ENCODE results near the gene SLC22A2.

Gene SLC22A2

DNA sequence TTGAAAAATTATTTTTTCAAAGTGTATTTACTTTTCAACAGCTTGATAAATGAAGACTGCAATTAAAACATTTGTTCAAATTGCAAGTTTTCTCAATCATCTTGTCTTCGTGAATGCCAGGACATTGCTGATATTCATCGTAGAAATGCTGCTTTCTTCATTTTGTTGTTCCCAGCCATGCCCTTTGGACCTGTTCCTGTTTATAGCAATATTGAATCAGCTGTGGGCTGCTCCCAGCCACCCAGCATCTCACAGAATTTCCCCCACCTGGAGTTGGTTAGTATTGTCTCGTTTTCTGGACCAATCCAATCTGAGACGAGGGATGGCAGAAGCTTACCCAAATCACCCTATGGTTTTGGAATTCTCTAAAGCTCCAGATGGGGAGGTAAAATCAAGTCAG is 40.8 kb downstream of the SLC22A2 start:
- no peak for FAIRE-seq
- no peak for DNase-seq (ENCODE audit: low spot score)

DNA sequence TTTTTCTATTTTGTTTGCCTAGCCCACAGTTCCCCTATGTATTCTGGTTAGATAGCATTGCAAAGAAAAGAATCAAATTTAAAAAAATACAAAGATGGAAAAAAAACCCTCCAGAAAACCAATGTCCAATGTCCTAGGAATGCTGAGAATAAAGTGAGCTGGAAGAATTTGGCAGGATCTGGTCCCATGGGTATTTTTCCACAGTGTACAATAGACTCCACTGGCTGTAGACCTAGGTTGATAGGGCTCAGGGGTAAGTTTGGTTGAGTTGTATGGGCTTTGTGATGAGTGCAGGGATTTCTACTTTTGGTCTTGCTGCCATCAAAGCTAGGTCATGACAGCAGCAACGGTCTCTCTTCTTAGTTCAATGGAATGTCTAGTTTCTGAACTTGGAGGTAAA is 41.5 kb downstream of the SLC22A2 start:
- no peak for FAIRE-seq
- no peak for DNase-seq (ENCODE audit: low spot score)

DNA sequence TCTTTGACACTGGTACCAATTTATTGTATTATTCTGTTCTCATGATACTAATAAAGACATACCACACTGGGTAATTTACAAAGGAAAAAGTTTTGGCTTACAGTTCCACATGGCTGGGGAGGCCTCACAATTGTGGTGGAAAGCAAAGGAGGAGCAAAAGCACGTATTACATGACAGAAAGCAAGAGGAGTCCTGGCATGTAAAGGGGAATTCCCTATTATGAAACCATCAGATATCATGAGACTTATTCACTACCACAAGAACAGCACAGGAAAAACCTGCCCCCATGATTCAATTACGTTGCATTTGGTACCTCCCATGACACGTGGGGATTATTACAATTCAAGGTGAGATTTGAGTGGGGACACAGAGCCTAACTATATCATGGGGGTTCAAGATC is 43.4 kb downstream of the SLC22A2 start:
- DNase-seq (ENCODE audit: low spot score) (no peak), FAIRE-seq (no peak)

DNA sequence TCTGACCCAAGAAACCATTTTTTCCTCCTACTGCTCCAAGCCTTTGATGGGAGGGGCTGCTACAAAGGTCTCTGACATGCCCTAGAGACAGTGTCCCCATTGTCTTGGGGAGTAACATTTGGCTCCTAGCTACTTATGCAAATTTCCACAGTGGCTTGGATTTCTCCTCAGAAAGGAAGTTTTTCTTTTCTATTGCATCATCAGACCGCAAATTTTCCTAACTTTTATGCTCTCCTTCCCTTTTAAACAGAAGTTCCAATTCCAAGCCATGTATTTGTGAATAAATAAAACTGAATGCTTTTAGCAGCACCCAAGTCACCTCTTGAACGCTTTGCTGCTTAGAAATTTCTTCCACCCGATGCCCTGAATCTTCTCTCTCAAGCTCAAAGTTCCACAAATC is 51.0 kb downstream of the SLC22A2 start:
- FAIRE-seq = no peak
- DNase-seq (ENCODE audit: low spot score) = no peak

DNA sequence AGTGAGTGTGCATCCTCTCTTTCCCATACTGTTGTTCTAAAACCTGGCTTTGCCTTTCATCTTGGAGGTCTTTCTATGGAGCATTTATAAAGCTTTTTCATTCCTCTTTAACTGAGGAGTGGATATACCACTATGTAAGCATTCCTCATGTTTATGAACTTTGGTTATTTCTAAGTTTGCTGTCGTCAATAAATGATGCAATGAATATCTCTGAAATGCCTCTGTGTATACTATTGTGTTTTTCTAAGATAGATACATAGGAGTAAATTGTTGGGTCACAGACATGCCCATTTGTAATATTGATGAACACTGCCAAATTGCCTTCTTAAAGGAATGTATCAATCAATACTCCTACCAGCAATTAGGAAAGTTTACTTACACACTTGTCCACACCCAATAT is 53.9 kb downstream of the SLC22A2 start:
- FAIRE-seq = no peak
- DNase-seq (ENCODE audit: low spot score) = no peak

DNA sequence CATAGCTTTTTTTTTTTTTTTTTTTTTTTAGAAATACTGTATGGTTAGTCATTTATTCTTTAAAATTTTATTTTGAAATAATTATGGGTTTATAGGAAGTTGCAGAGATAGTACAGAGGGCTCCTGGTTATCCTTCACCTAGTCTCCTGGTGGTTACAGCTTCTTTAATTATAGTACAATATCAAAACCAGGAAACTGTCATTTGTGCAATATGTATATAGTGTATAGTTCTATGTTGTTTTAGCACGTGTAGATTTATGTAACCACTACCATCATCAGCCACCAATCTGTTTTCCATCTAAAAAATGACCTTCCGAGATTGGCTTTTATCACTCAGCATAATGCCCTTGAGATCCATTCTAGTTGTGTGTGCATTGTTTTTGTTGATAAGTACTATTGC is 54.7 kb downstream of the SLC22A2 start:
- FAIRE-seq (no peak), DNase-seq (ENCODE audit: low spot score) (no peak)

DNA sequence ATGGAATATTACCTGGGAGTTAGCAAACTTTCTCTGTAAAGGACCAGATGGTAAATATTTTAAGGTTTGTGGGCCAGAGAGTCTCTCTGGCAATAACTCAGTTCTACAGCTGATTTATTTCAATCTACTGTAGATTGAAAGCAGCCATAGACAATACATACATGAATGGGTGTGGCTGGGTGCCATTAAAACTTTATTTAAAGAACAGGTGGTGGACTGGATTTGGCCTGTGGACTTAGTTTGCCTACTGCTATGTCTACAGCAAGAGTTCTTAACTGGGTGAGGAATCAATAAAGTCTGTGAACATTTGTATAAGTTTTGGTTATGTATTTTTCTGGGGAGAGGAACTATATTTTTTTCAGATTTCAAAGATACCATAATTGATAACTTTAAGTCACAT is 55.1 kb downstream of the SLC22A2 start:
- no peak for FAIRE-seq
- DNase-seq (ENCODE audit: low spot score) = no peak

DNA sequence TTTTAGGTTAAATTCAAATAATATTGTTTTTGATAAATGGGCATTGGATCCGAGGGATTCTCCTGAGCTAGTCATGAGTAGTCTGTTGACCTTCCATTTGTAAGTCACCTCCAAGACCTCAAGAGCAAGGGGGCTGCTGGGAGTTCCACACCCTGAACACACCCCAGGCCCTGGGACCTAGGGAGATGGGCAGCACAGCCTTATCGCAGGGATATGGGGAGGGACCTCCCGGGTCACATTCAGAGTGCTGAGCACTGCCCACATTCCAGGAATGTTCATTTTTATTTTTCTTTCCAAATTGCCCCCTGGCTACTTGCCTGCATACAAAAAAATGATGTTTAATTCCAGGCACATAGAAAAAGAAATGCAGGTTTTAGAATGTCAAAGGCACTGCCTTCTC is 55.5 kb downstream of the SLC22A2 start:
- no peak for DNase-seq (ENCODE audit: low spot score)
- FAIRE-seq = no peak

DNA sequence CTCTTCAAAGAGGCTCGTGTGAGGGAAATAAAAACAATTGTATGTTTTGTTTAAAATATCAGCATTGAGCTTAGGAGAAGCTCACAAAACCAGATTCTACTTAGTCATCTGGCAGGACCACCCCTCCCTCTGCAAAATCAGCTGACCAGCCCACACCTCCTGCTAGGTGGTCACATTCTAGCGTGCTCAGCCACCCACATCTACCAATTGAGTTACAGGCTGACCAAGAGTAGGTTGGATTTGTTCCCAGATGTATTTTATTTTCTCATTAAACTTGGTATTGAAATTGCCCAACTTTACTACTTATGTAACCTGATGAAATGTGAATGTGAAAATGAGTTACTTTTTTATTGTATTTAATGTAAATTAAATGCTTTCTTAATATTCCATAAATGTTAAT is 56.2 kb downstream of the SLC22A2 start:
- no peak for FAIRE-seq
- no peak for DNase-seq (ENCODE audit: low spot score)

DNA sequence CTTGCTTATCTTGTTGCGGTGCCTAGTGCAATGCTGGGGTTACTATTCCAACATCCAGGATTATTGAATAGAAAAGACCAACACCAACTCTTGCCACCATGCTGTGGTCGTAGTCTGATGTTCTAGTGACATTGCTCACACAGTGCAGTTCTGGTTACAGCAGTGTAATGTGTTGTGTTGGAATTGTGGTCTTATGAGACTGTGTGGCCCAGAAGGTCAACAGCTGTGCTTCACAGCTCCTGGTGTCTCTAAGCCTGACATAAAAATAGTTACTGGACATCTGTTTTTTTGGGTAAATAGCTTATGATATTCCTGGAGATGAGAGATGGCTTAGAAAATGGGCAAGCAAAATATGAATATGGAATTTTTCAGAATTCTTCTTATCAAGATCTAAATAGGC is 57.6 kb downstream of the SLC22A2 start:
- DNase-seq (ENCODE audit: low spot score) (no peak), FAIRE-seq (no peak)

DNA sequence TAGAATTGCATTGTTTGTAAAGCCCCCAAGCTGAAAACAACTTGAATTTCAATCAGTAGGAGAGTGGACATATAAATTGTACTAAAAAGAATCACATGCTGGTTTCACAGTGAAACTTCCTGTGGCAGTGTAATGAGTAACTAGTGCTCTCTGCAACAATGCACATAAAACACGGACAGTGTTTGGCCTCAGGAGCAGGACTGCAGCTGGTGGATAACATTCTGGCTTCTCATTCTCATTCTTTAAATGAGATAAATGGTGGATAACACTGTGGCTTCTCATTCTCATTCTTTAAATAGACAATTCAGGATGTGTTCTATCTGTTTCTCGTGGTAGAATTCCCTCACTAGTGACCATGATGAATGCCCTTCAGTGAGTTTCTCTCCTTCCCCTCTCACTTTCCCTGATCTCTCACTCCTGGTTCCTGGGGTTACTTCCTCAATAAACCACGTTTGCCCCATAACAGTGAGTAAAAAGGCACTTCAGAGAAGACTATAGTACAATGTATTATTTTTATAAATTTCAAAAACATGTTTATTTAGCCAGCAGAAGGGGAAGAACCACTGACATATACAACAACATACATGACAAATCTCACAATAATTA is 59.9 kb downstream of the SLC22A2 start:
- no peak for DNase-seq (ENCODE audit: low spot score)
- FAIRE-seq = no peak

DNA sequence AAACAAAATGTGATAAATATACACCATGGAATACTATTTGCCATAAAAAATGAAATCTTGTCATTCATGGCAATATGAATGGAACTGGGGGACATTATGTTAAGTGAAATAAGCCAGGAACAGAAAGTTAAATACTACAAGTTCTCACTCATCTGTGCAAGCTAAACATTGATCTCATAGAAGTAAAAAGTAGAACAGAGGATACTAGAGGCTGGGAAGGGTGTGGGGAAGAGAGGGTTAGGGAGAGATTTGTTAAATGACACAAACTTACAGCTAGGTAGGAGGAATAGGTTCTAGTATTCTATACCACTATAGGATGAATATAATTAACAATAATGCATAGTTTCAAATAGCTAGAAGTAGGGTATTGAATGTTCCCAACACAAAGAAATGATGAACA is 61.0 kb downstream of the SLC22A2 start:
- no peak for FAIRE-seq
- no peak for DNase-seq (ENCODE audit: low spot score)

DNA sequence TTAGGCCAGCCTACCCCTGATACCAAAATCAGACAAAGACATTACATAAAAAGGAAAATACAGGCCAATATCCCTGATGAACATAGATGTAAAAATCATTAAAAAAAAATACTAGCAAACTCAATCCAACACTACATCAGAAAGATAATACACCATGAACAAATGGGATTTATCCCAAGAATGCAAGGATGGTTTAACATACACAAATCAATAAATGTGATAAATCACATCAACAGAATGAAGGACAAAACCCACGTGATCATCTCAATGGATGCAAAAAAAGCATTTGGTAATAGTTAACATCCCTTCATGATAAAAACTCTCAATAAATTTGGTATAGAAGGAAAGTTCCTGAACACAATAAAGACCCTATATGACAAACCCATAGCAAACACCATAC is 63.8 kb downstream of the SLC22A2 start:
- DNase-seq (ENCODE audit: low spot score) (no peak), FAIRE-seq (no peak)

DNA sequence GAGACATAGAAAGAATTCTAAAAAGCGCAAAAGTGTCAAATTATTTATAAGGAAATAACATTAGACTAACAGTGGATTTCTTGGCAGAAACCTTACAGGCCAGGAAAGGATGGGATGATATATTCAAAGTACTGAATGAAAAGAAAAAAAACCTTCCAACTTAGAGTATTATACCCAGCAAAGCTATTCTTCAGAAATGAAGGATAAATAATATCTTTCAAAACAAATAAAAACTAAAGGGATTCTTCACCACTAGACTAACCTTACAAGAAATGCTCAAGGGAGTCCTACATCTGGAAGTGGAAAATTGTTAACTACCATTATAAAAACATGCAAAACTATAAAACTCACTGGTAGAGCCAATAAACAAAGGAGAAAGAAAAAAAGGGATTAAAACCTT is 65.8 kb downstream of the SLC22A2 start:
- DNase-seq (ENCODE audit: low spot score) (no peak), FAIRE-seq (no peak)

DNA sequence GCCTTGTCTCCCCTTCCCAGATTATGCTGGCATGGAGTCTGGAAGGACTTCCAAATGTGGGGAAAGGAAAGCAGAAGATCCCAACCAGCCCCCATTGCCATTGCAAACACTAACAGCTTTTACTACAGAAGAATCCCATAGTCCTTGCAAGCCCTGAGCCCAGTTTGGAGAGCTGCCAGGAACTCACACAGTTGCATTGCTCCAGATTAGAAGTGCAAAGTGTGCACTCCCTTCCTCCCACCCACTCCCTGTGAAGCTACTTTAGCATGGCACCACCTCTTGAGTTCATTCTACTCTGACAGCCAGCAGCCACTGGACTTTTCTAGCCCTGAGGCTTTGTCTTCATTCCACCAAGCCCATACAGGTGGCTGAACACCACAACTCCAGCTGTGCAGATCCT is 67.6 kb downstream of the SLC22A2 start:
- FAIRE-seq (no peak), DNase-seq (ENCODE audit: low spot score) (no peak)

DNA sequence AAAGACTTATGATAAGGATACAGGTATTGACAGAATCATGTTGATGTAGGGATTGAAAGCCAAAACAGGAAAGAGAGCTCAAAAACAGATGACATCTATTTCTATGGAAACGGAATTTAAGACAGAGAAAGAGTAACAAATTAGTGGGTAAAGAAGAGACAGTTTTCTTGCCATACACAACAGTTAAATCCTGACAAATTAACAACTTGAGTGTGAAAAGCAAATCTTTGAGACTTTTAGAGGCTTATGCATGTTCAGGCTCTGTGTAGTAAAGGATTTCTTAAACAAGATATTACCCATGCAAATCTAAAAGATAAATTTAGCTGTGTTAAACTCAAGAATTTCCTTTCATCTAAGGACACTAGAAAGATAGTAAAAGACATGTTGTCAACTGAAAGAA is 68.5 kb downstream of the SLC22A2 start:
- FAIRE-seq (no peak), DNase-seq (ENCODE audit: low spot score) (no peak)

DNA sequence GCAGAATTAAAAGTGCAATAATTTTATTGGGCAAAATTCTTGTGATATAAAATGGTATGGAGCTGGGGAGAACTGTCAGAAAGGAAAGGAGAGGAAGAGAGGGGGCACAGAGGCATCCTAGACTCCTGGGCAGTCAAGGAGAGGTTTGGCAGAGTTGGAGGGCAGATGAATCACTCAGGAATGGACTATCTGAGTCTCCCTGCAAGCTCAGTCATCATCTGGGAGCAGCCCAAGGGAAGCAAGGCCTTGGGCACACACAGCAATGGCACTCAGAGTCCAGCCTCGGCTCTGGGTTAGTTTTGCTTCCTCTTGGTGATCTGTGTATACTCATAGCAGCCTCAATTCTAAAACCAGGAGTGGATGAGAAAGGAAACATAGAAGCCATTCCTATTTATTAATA is 69.8 kb downstream of the SLC22A2 start:
- DNase-seq (ENCODE audit: low spot score) (no peak), FAIRE-seq (no peak)

DNA sequence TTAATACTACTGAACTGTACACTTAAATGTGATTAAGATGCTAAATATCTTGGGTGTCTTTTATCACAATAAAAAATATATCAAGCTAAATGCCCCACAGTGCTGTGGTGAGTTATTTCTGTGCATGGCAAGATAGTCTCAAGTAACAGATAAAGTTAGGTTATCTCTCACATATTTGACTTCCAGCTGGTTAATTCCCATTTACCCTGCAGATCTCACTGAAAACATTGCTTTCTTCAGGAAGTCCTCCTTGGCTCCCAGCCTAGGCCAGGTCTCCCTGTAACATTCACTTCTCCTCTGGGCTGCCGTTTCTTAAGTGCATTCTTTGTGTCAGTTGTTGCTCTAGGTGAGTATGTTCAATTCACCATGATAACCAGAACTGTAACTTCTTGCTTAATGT is 77.9 kb downstream of the SLC22A2 start:
- FAIRE-seq (no peak), DNase-seq (ENCODE audit: low spot score) (no peak)

DNA sequence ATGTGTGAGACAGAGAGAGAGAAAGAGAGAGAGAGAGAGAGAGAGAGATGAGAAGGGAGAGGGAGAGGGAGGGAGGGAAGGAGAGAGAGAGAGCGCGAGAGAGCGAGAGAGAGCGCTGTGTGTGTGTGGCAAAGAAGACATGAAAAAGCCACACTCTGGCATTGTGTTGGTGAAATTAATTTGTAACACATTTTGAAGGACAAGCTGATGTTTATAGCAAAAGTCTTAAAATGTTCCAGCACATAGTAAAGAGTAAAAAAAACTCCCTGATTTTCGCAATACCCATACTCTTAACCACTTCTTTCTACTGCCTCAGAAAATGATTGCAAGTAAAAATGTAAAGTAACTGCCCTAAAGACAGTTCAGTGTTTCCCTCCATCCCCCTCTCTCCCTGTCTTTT is 80.3 kb downstream of the SLC22A2 start:
- FAIRE-seq (no peak), DNase-seq (ENCODE audit: low spot score) (no peak)

DNA sequence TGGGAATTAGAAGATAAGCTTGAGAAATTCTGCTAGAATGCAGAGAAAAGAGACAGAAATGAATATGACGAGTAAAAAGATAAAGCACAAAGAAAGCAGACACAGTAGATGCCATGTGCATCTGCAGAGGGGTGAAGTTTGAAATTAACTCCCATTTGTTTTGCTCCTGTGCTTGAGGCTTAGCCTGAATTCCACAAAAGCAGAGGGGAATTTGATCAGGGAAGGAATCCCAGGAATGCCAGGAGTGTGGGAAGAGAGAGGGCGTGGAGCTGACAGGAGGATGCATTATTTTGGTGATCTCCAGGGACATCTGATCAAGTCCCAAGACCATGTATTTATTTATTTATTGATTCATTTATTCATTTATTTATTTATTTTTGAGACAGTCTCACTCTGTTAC is 81.4 kb downstream of the SLC22A2 start:
- no peak for DNase-seq (ENCODE audit: low spot score)
- FAIRE-seq = no peak

DNA sequence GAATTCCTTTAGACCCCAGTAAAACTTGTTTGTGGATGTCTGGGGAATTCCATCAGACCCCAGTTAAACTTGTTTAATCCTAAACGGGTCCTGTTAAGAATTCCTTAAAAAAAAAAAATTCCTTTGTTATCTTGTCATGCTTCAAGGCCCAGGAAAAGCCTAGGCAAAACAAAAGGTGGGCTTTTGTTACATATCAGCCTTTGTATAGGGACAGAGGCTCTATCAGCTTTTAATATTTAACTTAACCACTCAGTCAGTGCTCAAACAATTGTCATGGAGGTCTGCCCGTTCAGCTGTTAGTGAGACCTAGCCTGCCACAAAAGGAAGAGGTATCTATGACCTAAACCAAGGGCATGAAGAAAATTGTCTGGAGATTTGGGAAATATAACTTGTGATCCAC is 83.9 kb downstream of the SLC22A2 start:
- FAIRE-seq (no peak), DNase-seq (ENCODE audit: low spot score) (no peak)

DNA sequence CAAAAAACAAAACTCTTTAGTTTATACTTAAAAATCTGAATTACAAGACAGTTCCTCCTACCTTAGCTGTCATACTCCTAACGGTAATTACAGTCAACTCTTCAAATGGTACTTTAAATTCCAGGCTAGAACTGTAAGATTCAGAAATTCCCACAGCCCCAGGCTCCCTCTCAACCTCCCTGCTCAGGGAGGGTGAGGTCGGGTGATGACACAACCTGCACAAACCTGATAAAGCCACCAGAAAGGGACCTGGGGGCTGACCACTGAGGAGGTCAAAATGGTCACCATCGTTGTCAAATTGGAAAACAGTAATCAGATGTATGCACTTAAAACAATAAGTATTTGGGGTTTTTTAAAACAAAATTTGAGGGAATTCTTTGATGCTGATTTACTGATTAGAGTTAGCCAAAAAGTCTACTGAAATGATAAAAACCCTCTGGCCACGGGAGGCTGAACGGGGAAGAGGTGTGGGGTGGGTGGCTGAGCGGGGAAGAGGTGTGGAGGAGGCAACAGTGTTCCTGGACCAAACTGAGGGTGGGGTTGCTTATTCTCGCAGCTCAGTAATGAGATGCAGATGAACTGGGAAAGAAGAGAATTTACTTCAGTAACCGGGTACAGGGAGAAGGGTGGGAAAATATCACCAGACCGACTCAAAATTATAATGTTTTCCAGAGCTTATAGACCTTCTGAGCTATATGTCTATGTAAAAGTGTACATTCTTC is 84.7 kb downstream of the SLC22A2 start:
- DNase-seq (ENCODE audit: low spot score) = no peak
- FAIRE-seq = no peak

DNA sequence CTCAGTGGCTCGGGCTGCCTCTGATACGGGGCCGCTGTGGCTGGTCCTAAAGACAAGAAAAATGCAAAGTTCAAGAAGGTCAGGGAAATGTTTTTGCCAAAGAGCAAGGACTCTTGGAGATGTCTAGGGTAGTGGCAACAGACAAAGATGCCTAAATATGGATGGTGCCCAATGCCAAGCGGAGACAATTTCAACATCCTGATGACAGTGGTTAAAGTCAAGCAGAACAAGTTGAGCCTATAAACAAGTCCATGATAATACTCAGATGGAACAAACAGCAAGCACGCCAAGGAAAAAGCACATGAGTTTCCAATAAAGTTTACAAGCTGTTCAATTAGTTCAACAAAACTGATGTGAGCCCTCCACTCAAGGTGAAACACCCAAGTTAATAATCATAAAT is 85.9 kb downstream of the SLC22A2 start:
- FAIRE-seq (no peak), DNase-seq (ENCODE audit: low spot score) (no peak)

Measured in urothelium cell line (cell line).